Gastrocnemius medialis (tissue), 4 donors: ENCODE data around the gene MXRA8. TPM values are rescaled to one million over a fixed set of nuclear protein-coding genes. Genes with fewer than 3 reads are reported as not detected.

Experiments used
- ATAC-seq, 2 donors: fragments of 150-250 bp; one replicate each; pipeline ENCODE4 v1.9.1; 2016
- DNase-seq, 2 donors: peaks; one replicate each; pipeline ENCODE4 v3.0.0-alpha.2; 2019
- H3K27ac ChIP-seq, 4 donors: fragments of 200-600 bp; sonication (generic); 1 replicate in 1 of 4; 2 replicates in 3 of 4; pipeline ENCODE4 v1.5.1; 2016 to 2018; ENCODE audit warnings: mild to moderate bottlenecking in 2 of 4, moderate library complexity in 1 of 4
- H3K27me3 ChIP-seq, 3 donors: fragments of 200-600 bp; sonication (generic) in 2 of 3; 1 replicate in 1 of 3; 2 replicates in 2 of 3; pipeline versions ENCODE4 v1.5.1 to v1.6.0; 2016 to 2019; ENCODE audit warnings: mild to moderate bottlenecking in 1 of 3, moderate library complexity in 1 of 3
- H3K36me3 ChIP-seq, 2 donors: fragments of 200-600 bp; sonication (generic) in 1 of 2; one replicate each; pipeline ENCODE4 v1.5.1; 2017 to 2018
- H3K4me1 ChIP-seq, 2 donors: fragments of 200-600 bp; sonication (generic) in 1 of 2; one replicate each; pipeline ENCODE4 v1.5.1; 2016 to 2017; ENCODE audit warnings: mild to moderate bottlenecking in 2 of 2
- H3K4me3 ChIP-seq, 4 donors: fragments of 200-600 bp; sonication (generic) in 3 of 4; 1 replicate in 1 of 4; 2 replicates in 3 of 4; pipeline ENCODE4 v1.5.1; 2016 to 2019; ENCODE audit warnings: mild to moderate bottlenecking in 2 of 4
- H3K9me3 ChIP-seq, 3 donors: fragments of 200-600 bp; sonication (generic) in 2 of 3; 1 replicate in 1 of 3; 2 replicates in 2 of 3; pipeline ENCODE4 v1.5.1; 2016 to 2019
- POLR2A ChIP-seq, 2 donors: fragments of 450-650 bp; IDR thresholded peaks; one replicate each; pipeline ENCODE4 v1.6.1; 2017; ENCODE audit warnings: antibody characterized with exemption in 2 of 2, mild to moderate bottlenecking in 2 of 2, moderate library complexity in 2 of 2
- in situ Hi-C, 4 donors: fragments of 200-750 bp; cut with MboI; loops; one replicate each; pipeline versions ENCODE4 v1.15.0 to v1.8.0; 2017; ENCODE audit warnings: low sequenced_read_pairs in 4 of 4
- intact Hi-C: fragments of 100-400 bp; cut with DNase I; formaldehyde crosslinking; loops from one replicate; pipeline ENCODE4 v1.15.1; 2023; ENCODE audit warnings: low total_unique reads
- total RNA-seq, 4 donors: library from RNA; depleted of rRNA; stranded (reverse); fragments of >200 nt; gene quantifications; one replicate each; pipeline versions ENCODE4 v1.1.0 to v1.2.3, GENCODE V29; 2016
- TF ChIP-seq, protein P1 (sequence below), 5 experiments: fragments of 450-650 bp in 3 of 5; fragments of 200-600 bp in 2 of 5; sonication (generic) in 2 of 5; IDR thresholded peaks in 4 of 5; conservative IDR thresholded peaks in 1 of 5; 1 replicate in 4 of 5; 2 replicates in 1 of 5; pipeline ENCODE4 v1.5.1; 2016 to 2019; ENCODE audit warnings: antibody characterized with exemption in 5 of 5, mild to moderate bottlenecking in 3 of 5, moderate library complexity in 3 of 5

MXRA8 gene
- total RNA-seq, 4 donors from 2014 or later = 13.9 to 41.9 (median 34.2) TPM

DNA sequence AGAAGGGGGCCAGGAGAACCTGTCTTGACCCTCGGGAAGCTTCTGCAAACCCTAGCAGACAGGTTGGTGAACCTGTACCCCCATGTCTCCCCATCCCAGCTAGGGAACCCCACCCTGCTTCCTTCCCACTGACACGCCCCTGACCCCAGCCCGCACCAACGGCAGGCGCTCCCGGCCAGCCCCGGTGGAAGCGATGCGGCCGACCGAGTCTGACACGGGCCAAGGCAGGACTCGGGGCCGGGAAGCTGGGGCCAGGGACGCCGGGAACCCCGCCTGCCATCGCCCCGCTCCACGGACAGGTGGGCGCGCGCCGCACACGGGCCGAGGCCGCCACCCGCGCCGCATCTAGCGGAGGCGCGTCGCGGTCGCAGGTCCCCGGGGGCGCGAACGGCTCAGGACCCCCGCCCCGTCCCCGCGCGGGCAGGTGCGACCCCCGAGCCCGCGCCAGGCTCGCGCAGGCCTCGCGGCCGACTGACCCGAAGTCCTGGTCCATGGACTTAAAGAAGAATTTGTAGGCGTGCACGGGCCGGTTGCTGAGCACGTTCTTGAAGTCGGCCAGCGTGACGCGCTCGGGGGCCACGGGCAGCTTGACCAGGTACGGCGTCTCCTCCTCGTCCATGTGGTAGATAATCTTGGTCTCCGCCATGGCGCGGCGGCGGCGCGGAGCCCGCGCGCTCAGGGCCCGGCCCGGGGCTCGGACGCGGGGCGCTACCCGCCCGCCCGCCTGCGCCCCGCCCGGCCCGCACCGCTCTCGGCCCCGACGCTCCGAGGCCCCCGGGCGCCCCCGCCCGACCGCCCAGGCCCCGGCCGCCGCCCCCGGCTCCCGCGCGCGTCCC lies 9.7 kb downstream of the MXRA8 start:
- peak overlapping the region; percentile 56 to 74 (median 60) for H3K4me3 ChIP-seq
- in situ Hi-C loops = no loop called here
- peak; percentile 9 to 16 for ATAC-seq
- no peaks in the 10 kb centered on the region for H3K36me3 ChIP-seq
- no peak for DNase-seq
- intact Hi-C loops = loop anchor here (1.0 to 5.0 kb wide), 6 partner anchors 24 to 366 kb away; partner anchors contain the start of genes AURKAIP1, CCNL2, CPTP and INTS11
- H3K4me1 ChIP-seq = peaks cover 55 to 59% of the 10 kb centered on the region in 2 donors
- H3K27me3 ChIP-seq = peaks cover 0 to 2% (median 0%) of the 10 kb centered on the region in 3 donors
- TF ChIP-seq POLR2A (IDR thresholded peaks at IDR 0.05) = no peak
- TF ChIP-seq, protein P1, sequence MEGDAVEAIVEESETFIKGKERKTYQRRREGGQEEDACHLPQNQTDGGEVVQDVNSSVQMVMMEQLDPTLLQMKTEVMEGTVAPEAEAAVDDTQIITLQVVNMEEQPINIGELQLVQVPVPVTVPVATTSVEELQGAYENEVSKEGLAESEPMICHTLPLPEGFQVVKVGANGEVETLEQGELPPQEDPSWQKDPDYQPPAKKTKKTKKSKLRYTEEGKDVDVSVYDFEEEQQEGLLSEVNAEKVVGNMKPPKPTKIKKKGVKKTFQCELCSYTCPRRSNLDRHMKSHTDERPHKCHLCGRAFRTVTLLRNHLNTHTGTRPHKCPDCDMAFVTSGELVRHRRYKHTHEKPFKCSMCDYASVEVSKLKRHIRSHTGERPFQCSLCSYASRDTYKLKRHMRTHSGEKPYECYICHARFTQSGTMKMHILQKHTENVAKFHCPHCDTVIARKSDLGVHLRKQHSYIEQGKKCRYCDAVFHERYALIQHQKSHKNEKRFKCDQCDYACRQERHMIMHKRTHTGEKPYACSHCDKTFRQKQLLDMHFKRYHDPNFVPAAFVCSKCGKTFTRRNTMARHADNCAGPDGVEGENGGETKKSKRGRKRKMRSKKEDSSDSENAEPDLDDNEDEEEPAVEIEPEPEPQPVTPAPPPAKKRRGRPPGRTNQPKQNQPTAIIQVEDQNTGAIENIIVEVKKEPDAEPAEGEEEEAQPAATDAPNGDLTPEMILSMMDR (IDR thresholded peaks at IDR 0.05 in 4 of 5, conservative IDR thresholded peaks at IDR 0.05 in 1 of 5) = no peak
- H3K9me3 ChIP-seq = no peaks in the 10 kb centered on the region
- H3K27ac ChIP-seq = peak overlapping the region; percentile 96 to 99 (median 98)

DNA sequence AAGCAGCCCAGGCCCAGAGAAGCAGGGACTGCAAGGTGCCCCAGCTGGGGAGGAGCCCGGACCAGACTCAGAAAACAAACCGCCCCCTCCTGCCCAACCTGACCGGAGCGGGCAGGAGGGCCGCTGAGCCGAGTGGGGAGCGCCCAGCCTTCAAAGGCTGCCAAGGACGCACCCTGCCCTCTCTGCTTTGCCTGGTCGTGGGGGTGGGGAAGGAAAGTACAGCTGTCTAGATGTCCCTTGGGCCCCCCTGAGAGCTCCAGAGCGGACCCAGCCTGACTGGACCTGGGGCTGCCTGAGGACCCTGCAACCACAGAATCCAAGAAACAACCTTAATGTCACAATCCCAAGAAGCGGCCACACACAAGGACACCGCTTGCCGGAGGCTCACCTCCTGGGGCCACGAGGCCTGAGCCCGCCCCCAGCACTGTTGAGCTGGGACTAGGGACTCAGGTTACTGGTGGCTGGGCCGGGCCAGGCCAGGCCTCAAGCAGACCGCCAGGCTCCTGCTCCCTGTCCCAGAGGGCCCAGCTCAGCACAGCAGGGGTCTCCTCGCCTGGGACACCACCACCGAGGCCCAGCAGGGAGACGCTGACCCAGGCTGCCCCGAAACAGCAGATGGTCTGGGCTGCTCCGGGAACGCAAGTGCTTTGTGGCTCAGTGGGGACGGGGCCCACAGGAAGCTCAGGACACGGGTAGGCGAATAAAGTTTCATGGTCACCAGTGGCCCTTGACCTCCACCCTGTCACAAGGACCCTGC lies 10.5 kb downstream of the MXRA8 start:
- ATAC-seq = peak; percentile 41 to 50

DNA sequence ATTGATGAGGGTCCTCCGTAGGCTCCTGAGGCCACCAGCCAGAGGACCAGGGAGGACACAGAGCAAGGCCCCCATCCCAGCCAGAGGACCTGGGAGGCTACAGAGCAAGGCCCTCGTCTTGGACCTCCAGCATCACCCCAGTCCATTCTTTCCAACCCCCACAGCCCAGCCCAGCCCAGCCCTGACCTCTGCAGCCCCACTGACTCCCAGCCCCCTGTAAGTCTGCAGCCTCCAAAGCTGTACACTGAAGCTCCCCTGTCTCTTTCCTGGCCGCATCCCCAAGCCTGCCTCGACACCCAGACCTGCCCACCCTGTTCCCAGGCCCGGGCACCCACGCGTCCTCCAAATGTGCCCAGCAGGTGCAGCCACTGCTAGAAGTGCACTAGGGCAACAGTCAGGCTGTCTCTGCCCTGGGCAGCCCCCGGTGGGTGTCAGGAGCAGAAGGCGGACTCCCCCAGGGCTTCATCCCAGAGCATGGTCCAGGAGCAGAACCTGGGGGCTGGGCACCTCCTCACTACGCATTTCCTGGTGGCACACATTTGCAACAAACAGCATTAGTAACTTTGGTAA lies 11.2 kb downstream of the MXRA8 start:
- H3K9me3 ChIP-seq = no peaks in the 10 kb centered on the region
- TF ChIP-seq POLR2A (IDR thresholded peaks at IDR 0.05) = no peak
- TF ChIP-seq, protein P1 (IDR thresholded peaks at IDR 0.05 in 4 of 5, conservative IDR thresholded peaks at IDR 0.05 in 1 of 5) = no peak
- in situ Hi-C loops (no loop called here), intact Hi-C loops (loop anchor here (5.0 kb wide), 2 partner anchors 160 to 365 kb away; partner anchors contain the start of gene PERM1)
- H3K4me1 ChIP-seq = peaks cover 53 to 68% of the 10 kb centered on the region in 2 donors
- H3K27ac ChIP-seq = peak overlapping the region; percentile 96 to 99 (median 98)
- ATAC-seq (no peak), DNase-seq (no peak)
- no peaks in the 10 kb centered on the region for H3K36me3 ChIP-seq
- H3K4me3 ChIP-seq = peak overlapping the region; percentile 56 to 74 (median 60)
- H3K27me3 ChIP-seq = no peaks in the 10 kb centered on the region

More for the DNA sequence above, 10.5 kb downstream of the MXRA8 start:
- Histone ChIP-seq H3K27me3 (no peaks in the 10 kb centered on the region), H3K4me3 (peak overlapping the region; percentile 56 to 74 (median 60)), H3K36me3 (no peaks in the 10 kb centered on the region), H3K27ac (peak overlapping the region; percentile 96 to 99 (median 98)), H3K9me3 (no peaks in the 10 kb centered on the region), H3K4me1 (peaks cover 56 to 64% of the 10 kb centered on the region in 2 donors)
- peak; percentile 90 for TF ChIP-seq POLR2A (IDR thresholded peaks at IDR 0.05)
- TF ChIP-seq, protein P1 (IDR thresholded peaks at IDR 0.05 in 4 of 5, conservative IDR thresholded peaks at IDR 0.05 in 1 of 5) = peak in 1 of 5 experiments; percentile 6
- DNase-seq = peak; percentile 73 to 85
- in situ Hi-C loops = no loop called here
- intact Hi-C loops = loop anchor here (1.0 to 5.0 kb wide), 5 partner anchors 23 to 366 kb away; partner anchors contain the start of genes CCNL2, CPTP, INTS11 and PERM1

DNA sequence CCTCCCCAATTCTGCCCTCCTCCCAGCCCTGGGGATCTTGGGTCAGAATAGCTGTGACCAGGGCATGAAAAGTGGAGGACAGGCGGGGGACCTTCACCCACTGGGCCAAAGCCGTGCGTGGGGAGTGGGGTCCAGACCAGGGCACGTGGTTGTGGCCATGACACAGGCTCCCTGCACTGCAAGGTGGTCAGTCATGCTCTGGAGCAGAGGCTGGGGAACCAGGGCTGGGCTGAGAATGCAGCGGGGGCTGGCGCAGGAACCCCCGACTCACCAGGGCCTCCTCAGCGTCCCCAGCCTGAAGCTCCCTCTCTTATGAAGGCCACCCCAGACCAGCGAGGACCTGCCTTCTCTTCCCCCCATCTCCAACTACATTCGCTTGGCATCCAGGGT lies 11.9 kb downstream of the MXRA8 start:
- peaks cover 0 to 4% of the 10 kb centered on the region in 2 donors for H3K36me3 ChIP-seq
- H3K4me3 ChIP-seq = peak overlapping the region; percentile 56 to 74 (median 60)
- no peak for TF ChIP-seq POLR2A (IDR thresholded peaks at IDR 0.05)
- TF ChIP-seq, protein P1 (IDR thresholded peaks at IDR 0.05 in 4 of 5, conservative IDR thresholded peaks at IDR 0.05 in 1 of 5) = no peak

More for the DNA sequence above, 11.9 kb downstream of the MXRA8 start:
- intact Hi-C loops (loop anchor here (5.0 kb wide), 2 partner anchors 161 to 364 kb away; partner anchors contain the start of gene PERM1), in situ Hi-C loops (no loop called here)
- H3K4me1 ChIP-seq = peaks cover 53 to 70% of the 10 kb centered on the region in 2 donors
- no peak for DNase-seq
- peak overlapping the region; percentile 96 to 99 (median 98) for H3K27ac ChIP-seq
- no peaks in the 10 kb centered on the region for H3K27me3 ChIP-seq
- ATAC-seq = no peak
- H3K9me3 ChIP-seq = no peaks in the 10 kb centered on the region
